Transverse colon (tissue), 4 donors: ENCODE measurements around the gene CASKIN2. TPM values are rescaled to one million over a fixed set of nuclear protein-coding genes. Genes with fewer than 3 reads are reported as not detected.

Experiments
- DNase-seq: peaks from one replicate; pipeline ENCODE4 v3.0.0-alpha.2; 2019
- H3K27ac ChIP-seq, 4 donors: fragments of 200-600 bp; sonication (generic); 2 replicates each; pipeline ENCODE4 v1.5.1; 2016 to 2018; ENCODE audit warnings: inconsistent platforms in 4 of 4
- H3K27me3 ChIP-seq: fragments of 200-600 bp; sonication (generic); 2 replicates; pipeline ENCODE4 v1.5.1; 2017; ENCODE audit warnings: inconsistent platforms
- H3K36me3 ChIP-seq, 4 donors: fragments of 200-600 bp; sonication (generic); 2 replicates each; pipeline ENCODE4 v1.5.1; 2017 to 2019; ENCODE audit warnings: inconsistent platforms in 4 of 4
- H3K4me1 ChIP-seq, 4 donors: fragments of 200-600 bp; sonication (generic); 2 replicates each; pipeline ENCODE4 v1.5.1; 2017 to 2020; ENCODE audit warnings: inconsistent platforms in 4 of 4
- H3K4me3 ChIP-seq, 4 donors: fragments of 200-600 bp; sonication (generic); 1 replicate in 1 of 4; 2 replicates in 3 of 4; pipeline versions ENCODE4 v1.5.1 to v1.6.1; 2017 to 2019; ENCODE audit warnings: inconsistent platforms in 4 of 4
- H3K9me3 ChIP-seq, 2 donors: fragments of 200-600 bp; sonication (generic); 2 replicates each; pipeline ENCODE4 v1.5.1; 2017 to 2019; ENCODE audit warnings: inconsistent platforms in 2 of 2
- CTCF ChIP-seq, 5 experiments: fragments of 200-600 bp in 3 of 5; fragments of 450-650 bp in 2 of 5; sonication (generic) in 3 of 5; IDR thresholded peaks; 1 replicate in 2 of 5; 2 replicates in 3 of 5; pipeline ENCODE4 v1.5.1; 2016 to 2017; ENCODE audit warnings: antibody characterized with exemption in 5 of 5, inconsistent platforms in 3 of 5, mild to moderate bottlenecking in 2 of 5, moderate library complexity in 1 of 5
- EP300 ChIP-seq: sonication (generic); formaldehyde crosslinking; IDR thresholded peaks from one replicate; pipeline ENCODE4 v1.6.1; 2017; ENCODE audit warnings: antibody characterized with exemption, low read depth
- POLR2A ChIP-seq: fragments of 450-650 bp; IDR thresholded peaks from one replicate; pipeline ENCODE4 v1.6.1; 2016; ENCODE audit warnings: antibody characterized with exemption, mild to moderate bottlenecking, moderate library complexity
- POLR2AphosphoS5 ChIP-seq, 3 donors: sonication (generic); formaldehyde crosslinking; IDR thresholded peaks; one replicate each; pipeline ENCODE4 v1.6.1; 2016; ENCODE audit warnings: antibody characterized with exemption in 3 of 3
- WGBS, 2 donors: methylation state at CpG; one replicate each; pipeline ENCODE4 v1.1.5; 2018; ENCODE audit warnings: low coverage in 1 of 2; 5-methylcytosine and 5-hydroxymethylcytosine counted together
- in situ Hi-C, 4 donors: fragments of 200-750 bp; cut with MboI; loops; one replicate each; pipeline versions ENCODE4 v1.15.0 to v1.15.1; 2017; ENCODE audit warnings: low sequenced_read_pairs in 3 of 4, low pct_ligation_motif_present in 1 of 4, low pct_unique_long_range_greater_than_20kb in 1 of 4
- intact Hi-C: fragments of 100-400 bp; cut with DNase I; formaldehyde crosslinking; loops from one replicate; pipeline ENCODE4 v1.15.1; 2023; ENCODE audit warnings: low total_unique reads
- total RNA-seq, 4 donors: library from RNA; depleted of rRNA; stranded (reverse); fragments of >200 nt; gene quantifications; one replicate each; pipeline ENCODE4 v1.1.0, GENCODE V29; 2016

Gene CASKIN2
- total RNA-seq, 4 donors from 2014 or later: 16.5 to 128 (median 24.8) TPM

- Histone ChIP-seq H3K9me3 (no peaks in the 10 kb centered on the region), H3K4me3 (no peak overlapping the region), H3K27me3 (no peaks in the 10 kb centered on the region), H3K36me3 (no peaks in the 10 kb centered on the region), H3K4me1 (peaks cover 0 to 5% (median 2%) of the 10 kb centered on the region in 4 donors), H3K27ac (no peak overlapping the region)
- intact Hi-C loops: no loop called here
- WGBS, 2 donors: 80% methylated on average over 13 of the region's 13 CpGs; no CpG with 5 or more reads in 1 of the 2 donors
- DNase-seq: no peak
- in situ Hi-C loops: no loop called here
- TF ChIP-seq EP300 (no peak), POLR2AphosphoS5 (IDR thresholded peaks at IDR 0.05) (no peak), POLR2A (no peak), CTCF (IDR thresholded peaks at IDR 0.05) (no peak)
Measured at GRCh38 chr17:75503976-75504346, 11.4 kb downstream of the CASKIN2 start.

GRCh38 chr17:75503337-75503950 is 11.9 kb downstream of the CASKIN2 start:
- Histone ChIP-seq H3K27ac (no peak overlapping the region), H3K9me3 (no peaks in the 10 kb centered on the region)
- TF ChIP-seq POLR2AphosphoS5 (IDR thresholded peaks at IDR 0.05) (no peak), POLR2A (no peak), EP300 (no peak), CTCF (IDR thresholded peaks at IDR 0.05) (no peak)

GRCh38 chr17:75502721-75503329 is 12.5 kb downstream of the CASKIN2 start:
- H3K4me3 ChIP-seq: no peak overlapping the region

More at GRCh38 chr17:75503337-75503950, 11.9 kb downstream of the CASKIN2 start:
- Histone ChIP-seq H3K4me3 (no peak overlapping the region), H3K27me3 (no peaks in the 10 kb centered on the region), H3K4me1 (peaks cover 0 to 3% (median 1%) of the 10 kb centered on the region in 4 donors), H3K36me3 (no peaks in the 10 kb centered on the region)
- WGBS, 2 donors: 79% methylated on average over 18 of the region's 23 CpGs; no CpG with 5 or more reads in 1 of the 2 donors
- DNase-seq: no peak
- in situ Hi-C loops (no loop called here), intact Hi-C loops (no loop called here)

More at GRCh38 chr17:75502721-75503329, 12.5 kb downstream of the CASKIN2 start:
- no peaks in the 10 kb centered on the region for H3K9me3 ChIP-seq
- H3K27ac ChIP-seq: no peak overlapping the region
- H3K36me3 ChIP-seq: no peaks in the 10 kb centered on the region
- H3K4me1 ChIP-seq: peaks cover 0 to 3% (median 0%) of the 10 kb centered on the region in 4 donors
- WGBS, 2 donors: 93% methylated on average over 24 of the region's 25 CpGs; no CpG with 5 or more reads in 1 of the 2 donors
- no peaks in the 10 kb centered on the region for H3K27me3 ChIP-seq
- intact Hi-C loops (no loop called here), in situ Hi-C loops (no loop called here)
- TF ChIP-seq POLR2AphosphoS5 (IDR thresholded peaks at IDR 0.05) (no peak), EP300 (no peak), CTCF (IDR thresholded peaks at IDR 0.05) (no peak)
- no peak for DNase-seq
